Naive thymus-derived CD4-positive, alpha-beta T cell (primary cell): Measurements from ENCODE around the gene NINJ2. TPM values are rescaled to one million over a fixed set of nuclear protein-coding genes. Genes with fewer than 3 reads are reported as not detected.

Source experiments
- ATAC-seq: fragments of 150-1000 bp; cut with Tn5 transposase; 2 replicates; pipeline ENCODE4 v1.10.0; 2021; ENCODE audit warnings: mild to moderate bottlenecking, moderate library complexity
- CTCF ChIA-PET: fragments of 350-600 bp; sonication (Branson Sonifier 250); formaldehyde crosslinking; loops from one replicate; lab custom pipeline; 2021; ENCODE audit warnings: antibody characterized with exemption; lab: Charles Lee
- POLR2A ChIA-PET: fragments of 350-600 bp; sonication (Branson Sonifier 250); formaldehyde crosslinking; loops from one replicate; lab custom pipeline; 2021; ENCODE audit warnings: antibody characterized with exemption, inconsistent platforms; lab: Charles Lee
- DNase-seq, 9 donors: peaks; one replicate each; pipeline versions ENCODE4 v3.0.0 to v3.0.0-alpha.2; 2020 to 2022; ENCODE audit warnings: mixed read lengths in 1 of 9
- H3K27ac ChIP-seq: one replicate; pipeline ENCODE4 v1.7.0; 2013; ENCODE audit warnings: mild to moderate bottlenecking, low read depth, low read length, moderate library complexity
- H3K27me3 ChIP-seq, 2 donors: one replicate each; pipeline ENCODE4 v1.7.0; 2013; ENCODE audit warnings: low read length in 2 of 2, mild to moderate bottlenecking in 2 of 2, moderate library complexity in 2 of 2; ENCODE audit not compliant: control insufficient read depth in 2 of 2, insufficient read depth in 2 of 2
- H3K36me3 ChIP-seq, 3 experiments: 1 replicate in 2 of 3; 2 replicates in 1 of 3; pipeline ENCODE4 v1.7.0; 2013; ENCODE audit warnings: low read length in 3 of 3, mild to moderate bottlenecking in 3 of 3, moderate library complexity in 1 of 3; ENCODE audit not compliant: insufficient read depth in 3 of 3, control insufficient read depth in 2 of 3
- H3K4me1 ChIP-seq, 2 donors: one replicate each; pipeline ENCODE4 v1.7.0; 2013; ENCODE audit warnings: low read length in 2 of 2, mild to moderate bottlenecking in 2 of 2, moderate library complexity in 1 of 2; ENCODE audit not compliant: control insufficient read depth in 2 of 2, insufficient read depth in 2 of 2
- H3K4me3 ChIP-seq: 2 replicates; pipeline ENCODE4 v1.7.0; 2013; ENCODE audit warnings: mild to moderate bottlenecking, low read length
- H3K9me3 ChIP-seq, 3 experiments: 1 replicate in 2 of 3; 2 replicates in 1 of 3; pipeline ENCODE4 v1.7.0; 2013; ENCODE audit warnings: low read length in 3 of 3; ENCODE audit not compliant: control insufficient read depth in 2 of 3
- H3K27ac Mint-ChIP-seq, 9 donors: one replicate each; pipeline ENCODE4 v1.8.0; 2020 to 2022; ENCODE audit warnings: mixed read lengths in 9 of 9, mild to moderate bottlenecking in 8 of 9, moderate library complexity in 5 of 9, inconsistent platforms in 2 of 9
- H3K27me3 Mint-ChIP-seq, 5 donors: one replicate each; pipeline ENCODE4 v1.8.0; 2021 to 2022; ENCODE audit warnings: mixed read lengths in 5 of 5, mild to moderate bottlenecking in 1 of 5
- H3K36me3 Mint-ChIP-seq, 5 donors: one replicate each; pipeline ENCODE4 v1.8.0; 2020 to 2022; ENCODE audit warnings: mixed read lengths in 5 of 5, mild to moderate bottlenecking in 3 of 5, inconsistent platforms in 1 of 5
- H3K4me1 Mint-ChIP-seq, 7 donors: one replicate each; pipeline ENCODE4 v1.8.0; 2020 to 2022; ENCODE audit warnings: mixed read lengths in 7 of 7, mild to moderate bottlenecking in 3 of 7, inconsistent platforms in 1 of 7
- H3K4me3 Mint-ChIP-seq, 10 donors: one replicate each; pipeline ENCODE4 v1.8.0; 2020 to 2022; ENCODE audit warnings: mild to moderate bottlenecking in 10 of 10, mixed read lengths in 10 of 10, moderate library complexity in 6 of 10, inconsistent platforms in 2 of 10
- H3K9me3 Mint-ChIP-seq, 11 donors: one replicate each; pipeline ENCODE4 v1.8.0; 2020 to 2022; ENCODE audit warnings: mixed read lengths in 11 of 11, mild to moderate bottlenecking in 4 of 11, inconsistent platforms in 1 of 11, moderate library complexity in 1 of 11
- intact Hi-C, 2 donors: fragments of 100-400 bp; cut with micrococcal nuclease; formaldehyde crosslinking; loops; one replicate each; pipeline ENCODE4 v1.15.1; 2023
- polyA plus RNA-seq, 2 donors: library from polyadenylated mRNA; unstranded; fragments of 300-500 nt; fragmentation: Illumina TruSeq; gene quantifications; one replicate each; pipeline ENCODE4 v1.2.3, GENCODE V29; 2021
- total RNA-seq, 6 experiments: library from RNA in 5 of 6; stranded (reverse) in 5 of 6; gene quantifications; 1 replicate in 5 of 6; 2 replicates in 1 of 6; pipeline ENCODE4 v1.2.3 and lab custom pipeline; 2021 to 2026

NINJ2 gene
- total and polyA plus RNA-seq, 7 experiments from 2014 or later: 0.84 to 11.2 (median 5.1) TPM

- Histone ChIP-seq H3K36me3 (no peaks in the 10 kb centered on the region), H3K9me3 (no peaks in the 10 kb centered on the region), H3K4me3 (peak overlapping the region; percentile 49), H3K27me3 (no peaks in the 10 kb centered on the region), H3K4me1 (peaks cover 49 to 74% of the 10 kb centered on the region in 2 donors), H3K27ac (peak overlapping the region; percentile 80)
- no peak for ATAC-seq
- H3K4me1 Mint-ChIP-seq: peaks cover 60 to 100% (median 94%) of the 10 kb centered on the region in 7 donors
- POLR2A ChIA-PET: interaction anchor here (0.8 to 1.9 kb wide), 4 partner anchors 12 to 187 kb away, joined by 3 to 14 read pairs (median 6); partner anchors contain the start of gene WNK1
- CTCF ChIA-PET: interaction anchor here (0.6 to 5.1 kb wide), 6 partner anchors 10 to 252 kb away, joined by 3 to 20 read pairs (median 5); no protein-coding TSS in a partner anchor
- DNase-seq: peak in 1 of 9 donors; percentile 28
- no peaks in the 10 kb centered on the region for H3K27me3 Mint-ChIP-seq
- H3K27ac Mint-ChIP-seq: peak overlapping the region; percentile 84 to 96 (median 94)
- no peaks in the 10 kb centered on the region for H3K9me3 Mint-ChIP-seq
- peak overlapping the region; percentile 73 to 98 (median 85) for H3K4me3 Mint-ChIP-seq
- H3K36me3 Mint-ChIP-seq: peaks cover 0 to 38% (median 8%) of the 10 kb centered on the region in 5 donors
- intact Hi-C loops: loop anchor here in 1 of 2 donors (1.0 to 5.0 kb wide), 3 partner anchors 12 to 428 kb away; partner anchors contain the start of gene ERC1
These were observed 99.4 kb downstream of the NINJ2 start for GRCh38 chr12:563787-564298.

GRCh38 chr12:563250-563781 is 99.9 kb downstream of the NINJ2 start:
- CTCF ChIA-PET: interaction anchor here (0.6 to 5.1 kb wide), 6 partner anchors 11 to 252 kb away, joined by 3 to 20 read pairs (median 5); no protein-coding TSS in a partner anchor
- peak; percentile 91 for ATAC-seq
- H3K4me3 Mint-ChIP-seq: peak overlapping the region; percentile 73 to 98 (median 85)
- H3K4me1 ChIP-seq: peaks cover 49 to 71% of the 10 kb centered on the region in 2 donors
- POLR2A ChIA-PET: interaction anchor here (0.8 to 1.9 kb wide), 4 partner anchors 13 to 188 kb away, joined by 3 to 14 read pairs (median 6); partner anchors contain the start of gene WNK1
- no peaks in the 10 kb centered on the region for H3K27me3 ChIP-seq
- H3K27me3 Mint-ChIP-seq: no peaks in the 10 kb centered on the region
- DNase-seq: peak in 8 of 9 donors; percentile 54 to 89 (median 85)
- H3K9me3 ChIP-seq: no peaks in the 10 kb centered on the region
- H3K36me3 Mint-ChIP-seq: peaks cover 0 to 41% (median 8%) of the 10 kb centered on the region in 5 donors
- H3K4me1 Mint-ChIP-seq: peaks cover 60 to 98% (median 92%) of the 10 kb centered on the region in 7 donors
- H3K36me3 ChIP-seq: no peaks in the 10 kb centered on the region
- no peaks in the 10 kb centered on the region for H3K9me3 Mint-ChIP-seq
- H3K4me3 ChIP-seq: peak overlapping the region; percentile 49
- intact Hi-C loops: loop anchor here in 1 of 2 donors (1.0 to 5.0 kb wide), 3 partner anchors 13 to 429 kb away; partner anchors contain the start of gene ERC1
- H3K27ac Mint-ChIP-seq: peak overlapping the region; percentile 84 to 96 (median 94)
- peak overlapping the region; percentile 80 for H3K27ac ChIP-seq

GRCh38 chr12:562634-563033 is 100.6 kb downstream of the NINJ2 start:
- H3K27me3 ChIP-seq: no peaks in the 10 kb centered on the region
- intact Hi-C loops: loop anchor here in 1 of 2 donors (1.0 to 5.0 kb wide), 3 partner anchors 14 to 430 kb away; partner anchors contain the start of gene ERC1
- ChIA-PET POLR2A (no interaction called here), CTCF (interaction anchor here (1.4 to 5.1 kb wide), 2 partner anchors 23 to 253 kb away, joined by 4 to 20 read pairs; no protein-coding TSS in a partner anchor)
- H3K4me1 ChIP-seq: peaks cover 49 to 69% of the 10 kb centered on the region in 2 donors
- peak overlapping the region; percentile 80 for H3K27ac ChIP-seq
- H3K9me3 Mint-ChIP-seq: no peaks in the 10 kb centered on the region
- no peaks in the 10 kb centered on the region for H3K9me3 ChIP-seq
- peak overlapping the region; percentile 84 to 96 (median 94) for H3K27ac Mint-ChIP-seq
- ATAC-seq (peak; percentile 13), DNase-seq (peak in 3 of 9 donors; percentile 22 to 37 (median 33))
- peak overlapping the region; percentile 35 to 98 (median 85) for H3K4me3 Mint-ChIP-seq
- peaks cover 0 to 41% (median 8%) of the 10 kb centered on the region in 5 donors for H3K36me3 Mint-ChIP-seq
- H3K4me1 Mint-ChIP-seq: peaks cover 57 to 95% (median 87%) of the 10 kb centered on the region in 7 donors
- H3K4me3 ChIP-seq: peak overlapping the region; percentile 49
- H3K36me3 ChIP-seq: no peaks in the 10 kb centered on the region
- H3K27me3 Mint-ChIP-seq: no peaks in the 10 kb centered on the region

- H3K4me1 ChIP-seq: peaks cover 49 to 65% of the 10 kb centered on the region in 2 donors
- intact Hi-C loops: loop anchor here in 1 of 2 donors (2.0 to 5.0 kb wide), 2 partner anchors 15 to 430 kb away; partner anchors contain the start of gene ERC1
- H3K27ac ChIP-seq: peak overlapping the region; percentile 80
- no peaks in the 10 kb centered on the region for H3K9me3 Mint-ChIP-seq
- no peaks in the 10 kb centered on the region for H3K27me3 ChIP-seq
- peak overlapping the region; percentile 84 to 96 (median 94) for H3K27ac Mint-ChIP-seq
- H3K36me3 ChIP-seq: no peaks in the 10 kb centered on the region
- peak overlapping the region; percentile 49 for H3K4me3 ChIP-seq
- H3K4me1 Mint-ChIP-seq: peaks cover 55 to 95% (median 82%) of the 10 kb centered on the region in 7 donors
- no peaks in the 10 kb centered on the region for H3K9me3 ChIP-seq
- CTCF ChIA-PET: interaction anchor here (0.9 to 5.1 kb wide), 3 partner anchors 15 to 253 kb away, joined by 3 to 20 read pairs (median 4); no protein-coding TSS in a partner anchor
- POLR2A ChIA-PET: no interaction called here
- H3K27me3 Mint-ChIP-seq: no peaks in the 10 kb centered on the region
- H3K36me3 Mint-ChIP-seq: peaks cover 0 to 42% (median 9%) of the 10 kb centered on the region in 5 donors
- no peak for DNase-seq
- ATAC-seq: peak; percentile 50
- H3K4me3 Mint-ChIP-seq: peak overlapping the region; percentile 35 to 98 (median 82)
These were observed 101.2 kb downstream of the NINJ2 start for GRCh38 chr12:561908-562593.

DNA sequence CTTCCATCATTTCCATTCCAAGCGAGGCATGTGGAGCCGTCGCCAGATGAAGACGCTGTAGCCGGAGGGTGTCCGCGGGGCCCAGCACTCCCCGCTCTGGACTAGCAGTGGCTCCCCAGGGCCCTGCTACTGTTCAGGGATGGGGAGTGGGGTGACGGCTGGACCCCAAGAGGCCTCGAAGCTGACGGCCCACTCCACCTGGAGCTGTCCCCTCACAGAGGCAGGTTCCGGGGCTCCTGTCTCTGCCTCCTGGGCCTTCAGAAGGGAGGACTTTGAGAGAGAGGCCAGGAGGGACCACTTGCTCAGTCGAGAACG is 101.9 kb downstream of the NINJ2 start:
- no peak for ATAC-seq
- H3K4me3 Mint-ChIP-seq: peak overlapping the region in 3 of 10 donors; percentile 16 to 85 (median 82)
- H3K27me3 ChIP-seq: no peaks in the 10 kb centered on the region
- ChIA-PET POLR2A (no interaction called here), CTCF (interaction anchor here (0.9 to 1.4 kb wide), 2 partner anchors 14 to 22 kb away, joined by 3 to 4 read pairs; no protein-coding TSS in a partner anchor)
- H3K36me3 ChIP-seq: no peaks in the 10 kb centered on the region
- intact Hi-C loops: loop anchor here in 1 of 2 donors (5.0 kb wide), 1 partner anchor 431 kb away; the partner anchor contains the start of gene ERC1
- H3K9me3 Mint-ChIP-seq: no peaks in the 10 kb centered on the region
- DNase-seq: no peak
- H3K4me3 ChIP-seq: no peak overlapping the region
- H3K27ac Mint-ChIP-seq: peak overlapping the region in 8 of 9 donors; percentile 47 to 96 (median 94)
- H3K27ac ChIP-seq: peak overlapping the region; percentile 80
- peaks cover 45 to 58% of the 10 kb centered on the region in 2 donors for H3K4me1 ChIP-seq
- no peaks in the 10 kb centered on the region for H3K9me3 ChIP-seq
- H3K36me3 Mint-ChIP-seq: peaks cover 0 to 42% (median 8%) of the 10 kb centered on the region in 5 donors
- H3K4me1 Mint-ChIP-seq: peaks cover 50 to 88% (median 75%) of the 10 kb centered on the region in 7 donors
- no peaks in the 10 kb centered on the region for H3K27me3 Mint-ChIP-seq
